ENCODE data around the gene RPS15.

The RPS15 gene

DNA sequence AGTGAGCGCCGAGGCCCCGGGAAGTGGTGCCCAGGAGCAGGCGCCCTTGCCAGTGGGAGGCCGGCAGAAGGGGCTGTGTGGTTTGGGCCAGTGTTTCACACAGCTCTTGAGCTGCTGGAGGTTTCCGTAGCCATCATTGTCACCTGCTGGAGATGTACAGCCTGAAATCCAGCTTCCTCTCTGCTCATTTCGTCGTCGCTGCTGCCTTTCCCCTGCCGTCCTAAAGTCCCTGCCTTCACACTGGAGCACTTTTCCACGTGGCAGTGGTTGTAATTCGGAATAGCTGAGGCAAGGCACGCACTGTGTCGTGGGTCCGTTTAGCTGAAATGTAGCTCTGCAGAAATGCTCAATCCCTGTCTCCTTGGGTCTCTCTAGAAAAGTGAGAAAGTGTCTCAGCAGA is 17.6 kb upstream of the RPS15 start:
- DNase-seq = no peak

DNA sequence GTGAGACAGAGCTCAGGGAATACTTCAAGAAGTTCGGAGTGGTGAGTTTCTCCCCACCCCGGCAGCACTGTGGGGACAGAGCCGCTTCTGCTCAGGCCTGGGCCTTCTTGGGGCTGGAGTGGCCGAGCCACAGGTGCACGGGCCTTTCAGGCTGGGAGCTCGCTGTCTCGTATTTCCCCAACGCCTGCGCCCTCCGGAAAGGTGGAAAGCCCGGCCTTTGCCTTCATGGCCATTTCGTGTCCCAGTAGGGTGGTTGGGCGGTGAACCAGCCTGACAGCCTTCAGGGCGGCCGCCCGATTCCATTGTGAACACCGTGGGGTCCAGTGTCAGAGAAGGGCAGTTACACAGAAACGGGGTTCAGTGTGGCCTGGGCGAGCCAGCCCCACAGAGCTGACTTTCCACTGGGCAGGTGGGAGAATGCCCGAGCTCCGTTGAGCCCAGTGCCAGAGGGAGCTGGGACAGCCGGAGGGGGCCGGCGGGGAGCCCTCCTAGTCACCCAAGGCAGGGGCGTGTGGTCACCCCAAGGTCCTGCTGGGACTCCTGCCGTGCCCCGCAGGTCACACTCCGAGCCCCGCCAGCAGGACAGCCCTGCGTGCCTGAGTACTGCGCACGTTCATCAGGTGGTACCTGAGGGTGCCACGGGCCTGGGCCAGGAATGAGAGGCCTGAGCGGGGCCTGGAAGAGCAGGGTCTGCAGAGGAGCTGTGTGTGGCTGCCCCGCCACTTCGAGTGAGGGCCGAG is 16.8 kb upstream of the RPS15 start:
- DNase-seq = no peak

DNA sequence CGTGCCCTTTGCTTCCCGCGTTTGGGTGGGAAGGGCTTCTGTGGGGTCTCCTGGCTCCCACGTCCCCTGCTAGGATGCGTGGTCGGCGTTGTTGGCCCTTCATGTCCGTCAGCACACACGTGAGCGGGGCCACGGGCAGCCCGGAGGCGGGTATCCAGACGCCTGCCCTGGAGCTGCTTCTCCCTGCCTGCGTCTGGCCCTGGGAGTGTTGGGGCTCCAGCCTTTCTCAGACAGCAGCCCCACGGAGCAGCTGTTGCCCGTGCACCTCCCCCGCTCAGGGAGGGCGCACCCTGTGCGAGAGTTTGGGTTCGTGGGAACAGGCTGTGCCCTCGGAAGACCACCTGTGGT is 16.3 kb upstream of the RPS15 start:
- no peak for DNase-seq

DNA sequence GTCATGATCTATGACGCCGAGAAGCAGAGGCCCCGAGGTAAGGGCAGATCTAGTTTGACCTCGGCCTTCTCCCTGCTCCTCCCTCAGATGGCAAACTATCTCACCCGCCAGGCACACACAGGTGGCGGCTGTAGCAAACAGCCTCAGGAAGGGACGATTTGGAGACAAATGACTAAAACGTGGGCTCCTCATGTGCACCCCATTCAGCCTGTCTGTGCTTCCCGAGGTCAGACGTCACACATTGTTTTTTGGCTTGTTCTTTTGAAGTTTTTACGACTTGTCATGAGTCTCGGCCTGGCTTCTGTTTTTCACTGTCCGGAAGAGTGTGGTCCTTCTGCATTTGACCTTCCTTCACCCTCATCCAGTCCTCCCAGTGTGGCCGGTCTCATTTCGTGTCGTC is 15.8 kb upstream of the RPS15 start:
- no peak for DNase-seq

DNA sequence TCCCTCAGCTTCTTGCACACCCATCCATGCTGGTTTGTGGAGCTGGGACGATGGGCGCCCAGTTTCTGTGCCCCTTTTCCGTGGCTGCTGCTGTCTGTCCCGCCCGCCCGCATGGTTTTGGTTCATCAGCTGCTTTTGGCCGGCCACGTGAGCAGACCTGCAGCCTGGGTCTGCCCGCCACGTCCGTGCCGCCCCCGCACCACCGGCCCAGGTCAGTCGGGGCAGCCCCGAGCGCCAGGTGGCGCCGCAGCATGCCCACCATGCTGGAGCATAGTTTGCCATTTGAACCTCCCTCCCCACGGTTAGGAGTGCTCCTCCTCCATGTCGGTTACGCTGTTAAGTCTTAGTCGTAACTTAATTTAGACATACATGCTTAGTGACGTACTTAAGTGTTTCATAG is 15.3 kb upstream of the RPS15 start:
- no peak for DNase-seq

DNA sequence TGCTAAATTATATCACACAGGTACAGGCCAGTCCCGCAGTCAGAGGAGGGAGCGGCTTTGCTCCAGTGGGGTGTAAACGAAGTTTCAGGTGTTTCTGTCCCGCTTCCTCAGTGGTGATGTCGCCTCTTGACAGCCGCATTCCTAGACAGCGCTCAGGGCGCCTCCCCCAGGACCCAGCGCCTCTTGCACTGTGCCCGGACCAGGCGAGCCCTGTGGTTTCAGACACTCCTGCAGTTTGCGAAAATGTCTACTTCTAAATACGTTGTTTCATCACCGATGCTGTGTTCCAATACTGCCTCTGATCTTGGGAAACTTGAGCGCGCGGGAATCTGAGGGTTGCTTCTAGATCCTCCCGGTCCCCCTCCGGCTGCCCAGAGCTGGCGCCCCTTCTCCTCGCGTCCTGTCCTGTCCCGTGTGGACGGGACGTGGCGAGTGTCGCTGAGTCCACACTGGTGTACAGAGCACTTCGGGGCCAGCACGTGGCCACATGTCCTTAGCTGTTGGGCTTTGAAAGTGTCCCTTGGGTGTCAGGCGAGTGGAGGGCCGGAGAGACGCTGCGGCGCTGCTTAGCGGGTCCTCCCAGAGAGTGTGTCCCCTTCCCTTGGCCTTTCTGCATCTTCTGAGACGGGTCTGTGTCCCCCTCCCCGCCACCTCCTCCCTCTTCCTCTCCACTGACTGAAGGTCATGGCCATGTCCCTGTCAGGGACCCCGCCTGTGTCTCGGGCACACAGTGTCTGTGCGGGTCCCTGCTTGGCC is 14.6 kb upstream of the RPS15 start:
- no peak for DNase-seq

DNA sequence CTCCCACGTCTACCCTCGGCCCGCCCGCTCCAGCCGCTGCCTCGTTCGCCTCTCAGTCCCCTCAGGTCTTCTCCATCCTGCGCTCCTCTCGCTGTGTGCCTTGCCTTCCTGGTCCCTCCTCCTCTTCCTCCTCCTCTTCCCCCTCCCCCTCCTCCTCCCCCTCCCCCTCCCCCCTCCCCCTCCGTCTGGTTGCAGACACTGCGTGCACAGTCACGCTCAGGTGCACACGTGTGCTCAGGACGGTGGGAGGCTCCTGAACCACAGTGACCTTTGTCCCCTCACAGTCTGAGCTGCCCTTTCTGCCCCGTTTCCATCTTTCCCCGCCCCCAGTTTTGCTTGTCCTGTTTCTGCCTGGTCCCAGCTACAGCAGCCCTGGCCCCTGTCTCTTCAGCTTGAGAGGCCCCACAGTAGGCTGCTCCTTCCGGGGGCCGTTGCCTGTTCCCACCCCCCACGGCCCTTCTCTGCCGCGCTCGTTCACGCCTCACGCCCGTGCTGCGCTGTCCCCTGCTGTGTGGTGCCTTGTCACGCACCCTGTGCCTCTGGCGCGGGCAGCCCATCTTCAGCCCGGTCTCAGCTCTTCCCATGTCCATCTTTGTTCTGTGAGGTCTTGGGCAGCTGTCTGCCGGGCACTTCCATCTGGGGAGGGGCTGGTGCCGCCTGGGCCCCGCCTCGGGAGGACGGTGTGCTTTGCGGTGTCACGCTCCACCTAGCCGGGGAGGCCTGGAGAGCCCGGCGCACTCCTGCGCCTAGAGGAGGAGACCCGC is 13.8 kb upstream of the RPS15 start:
- DNase-seq = no peak

DNA sequence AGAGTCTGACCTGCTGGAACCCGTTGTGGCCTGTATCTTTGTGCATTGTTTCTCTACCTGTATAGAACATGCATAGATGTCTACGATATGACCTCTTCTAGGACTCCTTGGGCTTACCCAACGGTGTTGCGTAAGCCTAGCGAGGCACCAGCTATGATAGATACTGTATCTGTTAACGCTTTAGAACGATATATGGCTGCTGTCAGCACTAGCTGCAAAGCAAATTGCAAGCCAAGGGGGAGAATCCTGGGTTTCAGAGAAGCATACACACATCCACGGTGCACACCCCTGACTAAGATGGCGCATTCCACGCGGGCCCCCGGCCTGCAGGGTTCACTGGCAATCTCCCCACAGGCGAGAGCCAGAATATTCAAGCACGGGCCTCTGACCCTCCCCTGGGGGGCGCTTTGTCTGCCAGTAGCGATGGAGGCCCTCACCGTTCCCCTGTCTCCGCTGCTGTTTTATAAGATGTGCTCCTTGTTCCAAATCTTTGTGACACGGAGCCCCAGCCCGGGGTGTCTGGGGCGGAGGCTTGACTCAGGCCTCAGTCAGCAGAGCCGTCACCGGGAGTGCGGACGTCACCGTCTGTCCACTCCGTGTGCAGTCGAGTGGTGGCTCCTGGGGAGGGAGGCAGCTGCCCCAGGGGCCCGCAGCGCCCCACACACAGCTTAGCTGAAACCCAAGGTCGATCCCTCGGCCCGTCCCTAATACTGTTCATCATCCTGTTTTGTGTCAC is 12.9 kb upstream of the RPS15 start:
- no peak for DNase-seq

DNA sequence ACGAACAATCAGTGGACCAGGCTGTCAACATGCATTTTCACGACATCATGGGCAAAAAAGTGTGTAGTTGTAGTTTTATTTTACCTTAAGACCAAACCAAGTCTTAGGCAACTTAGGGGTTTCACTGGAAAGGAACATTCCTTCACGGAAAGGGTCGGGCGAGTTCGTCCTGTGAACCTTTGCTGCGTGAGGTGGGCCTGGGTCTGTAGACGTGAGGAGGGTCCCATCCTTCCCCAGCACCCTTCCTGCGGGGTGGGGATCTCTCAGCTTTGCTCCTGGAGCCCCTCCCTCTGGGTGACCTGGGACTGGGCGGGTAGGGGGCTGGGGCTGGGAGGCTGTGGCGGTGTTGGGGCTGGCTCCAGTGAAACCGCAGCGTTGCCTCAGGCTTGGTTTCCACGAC is 12.3 kb upstream of the RPS15 start:
- no peak for DNase-seq

DNA sequence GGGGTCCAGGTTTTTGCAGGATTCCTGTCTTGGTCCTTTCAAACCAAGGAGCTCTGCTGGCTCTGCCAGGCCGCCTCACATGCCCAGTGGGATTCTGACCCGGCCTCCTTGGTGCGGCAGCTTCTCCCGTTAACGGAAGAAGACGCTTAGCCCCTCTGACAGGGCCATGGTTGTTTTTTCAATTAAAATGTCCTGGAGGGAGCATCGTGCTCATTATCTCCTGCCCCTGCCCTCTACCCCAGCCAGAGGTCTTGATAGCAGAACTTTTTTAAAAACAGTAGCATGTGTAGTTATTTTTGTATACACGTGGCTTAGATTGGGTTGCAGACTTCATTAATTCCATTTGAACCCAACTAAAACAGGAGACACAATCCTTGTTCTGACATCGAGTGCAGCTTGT is 11.5 kb upstream of the RPS15 start:
- no peak for DNase-seq

DNA sequence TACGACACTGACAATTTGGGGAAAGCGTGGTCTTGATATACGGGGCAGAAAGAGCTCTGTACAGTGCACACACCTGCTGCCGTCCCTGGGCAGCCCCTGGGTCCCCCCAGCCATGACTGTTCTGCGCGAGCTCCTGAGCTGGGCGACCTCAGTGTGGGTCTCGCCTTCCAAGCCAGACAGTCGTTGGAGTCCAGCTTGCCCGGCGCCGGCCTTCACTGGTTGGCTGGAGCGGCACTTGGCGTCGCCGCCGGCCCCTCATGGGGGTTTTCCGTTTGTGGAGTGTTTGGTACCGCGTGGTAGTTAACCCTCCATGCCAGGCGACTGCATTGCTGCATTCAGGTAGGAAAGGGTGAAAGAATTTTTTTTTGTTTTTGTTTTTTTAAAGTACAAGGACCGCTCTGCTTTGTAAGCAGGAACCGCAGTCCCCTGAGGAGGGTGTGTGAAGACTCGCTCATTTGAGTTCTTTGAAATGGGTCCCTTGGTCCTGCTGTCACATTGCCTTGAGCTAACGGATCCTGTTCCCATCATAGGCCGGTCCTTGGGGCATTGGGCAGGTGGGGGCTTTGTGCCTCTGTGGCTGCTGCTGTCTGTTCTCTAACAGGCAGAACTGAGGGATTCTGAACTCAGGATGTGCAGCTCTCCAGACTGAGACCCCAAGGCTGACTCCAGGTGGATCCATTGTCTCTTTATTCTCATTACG is 10.8 kb upstream of the RPS15 start:
- no peak for DNase-seq

DNA sequence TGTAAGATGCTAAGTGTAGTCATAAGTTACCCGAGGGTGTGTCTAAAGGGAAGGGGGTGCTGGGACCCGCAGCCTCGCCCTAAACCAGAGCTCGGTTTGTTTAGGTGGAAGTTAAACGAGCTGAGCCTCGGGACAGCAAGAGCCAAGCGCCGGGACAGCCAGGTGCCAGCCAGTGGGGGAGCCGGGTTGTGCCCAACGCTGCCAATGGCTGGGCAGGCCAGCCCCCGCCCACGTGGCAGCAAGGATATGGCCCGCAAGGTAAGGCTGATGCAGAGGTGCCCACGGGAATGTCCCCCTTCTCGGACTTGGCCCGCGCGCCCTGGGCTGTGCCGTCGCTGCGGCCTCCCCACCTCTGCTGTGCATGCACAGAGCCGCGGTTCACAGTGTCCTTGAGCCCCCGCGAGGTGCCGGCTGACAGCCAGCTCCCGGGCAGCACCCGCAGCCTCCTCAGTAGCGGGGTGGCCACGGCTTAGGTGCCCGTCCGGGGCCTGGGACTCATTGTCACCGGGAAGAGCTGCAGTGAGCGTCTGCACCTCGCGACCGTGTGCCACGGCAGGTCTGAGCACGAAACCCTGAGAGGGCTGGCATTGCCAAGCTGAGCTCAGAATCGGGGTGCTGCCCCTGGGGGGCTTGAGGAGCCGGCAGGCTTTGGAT is 9.3 kb upstream of the RPS15 start:
- no peak for DNase-seq

DNA sequence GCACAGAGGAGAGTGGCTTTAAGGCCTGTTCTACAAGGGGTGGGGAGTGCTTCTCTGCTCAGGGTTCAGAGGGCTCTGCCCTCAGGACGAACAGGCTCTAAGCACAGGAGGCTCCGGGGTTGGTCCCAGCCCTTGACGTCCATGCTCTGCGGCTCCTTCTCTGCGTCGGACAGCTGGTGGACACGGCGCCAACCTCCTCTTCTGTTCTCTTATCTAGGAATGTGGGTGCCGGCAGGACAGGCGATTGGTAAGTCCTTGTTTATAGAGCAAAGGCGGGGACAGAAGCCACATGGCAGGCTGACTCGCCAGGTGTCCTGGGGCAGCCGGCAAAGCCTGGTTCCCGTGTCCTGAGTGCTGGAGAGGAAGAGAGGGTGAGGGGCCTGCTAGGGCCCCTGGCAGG is 8.4 kb upstream of the RPS15 start:
- DNase-seq = no peak

DNA sequence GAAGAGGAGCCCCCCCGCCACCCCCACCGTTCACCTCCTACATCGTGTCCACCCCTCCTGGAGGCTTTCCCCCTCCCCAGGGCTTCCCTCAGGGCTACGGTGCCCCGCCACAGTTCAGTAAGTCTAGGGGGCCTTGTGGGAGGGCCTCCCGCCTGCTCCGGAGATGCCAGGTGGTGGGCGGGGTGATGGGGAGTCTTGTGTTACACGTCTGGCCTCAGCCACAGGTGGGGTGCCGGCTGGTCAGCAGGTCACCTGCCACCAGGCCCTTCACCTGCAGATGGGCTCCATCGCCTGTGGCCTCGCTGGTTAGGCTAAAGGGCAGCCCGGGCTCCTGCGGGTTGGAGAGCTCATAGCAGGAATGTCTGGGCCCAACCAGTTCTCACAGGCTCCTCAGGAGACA is 8.0 kb upstream of the RPS15 start:
- no peak for DNase-seq

DNA sequence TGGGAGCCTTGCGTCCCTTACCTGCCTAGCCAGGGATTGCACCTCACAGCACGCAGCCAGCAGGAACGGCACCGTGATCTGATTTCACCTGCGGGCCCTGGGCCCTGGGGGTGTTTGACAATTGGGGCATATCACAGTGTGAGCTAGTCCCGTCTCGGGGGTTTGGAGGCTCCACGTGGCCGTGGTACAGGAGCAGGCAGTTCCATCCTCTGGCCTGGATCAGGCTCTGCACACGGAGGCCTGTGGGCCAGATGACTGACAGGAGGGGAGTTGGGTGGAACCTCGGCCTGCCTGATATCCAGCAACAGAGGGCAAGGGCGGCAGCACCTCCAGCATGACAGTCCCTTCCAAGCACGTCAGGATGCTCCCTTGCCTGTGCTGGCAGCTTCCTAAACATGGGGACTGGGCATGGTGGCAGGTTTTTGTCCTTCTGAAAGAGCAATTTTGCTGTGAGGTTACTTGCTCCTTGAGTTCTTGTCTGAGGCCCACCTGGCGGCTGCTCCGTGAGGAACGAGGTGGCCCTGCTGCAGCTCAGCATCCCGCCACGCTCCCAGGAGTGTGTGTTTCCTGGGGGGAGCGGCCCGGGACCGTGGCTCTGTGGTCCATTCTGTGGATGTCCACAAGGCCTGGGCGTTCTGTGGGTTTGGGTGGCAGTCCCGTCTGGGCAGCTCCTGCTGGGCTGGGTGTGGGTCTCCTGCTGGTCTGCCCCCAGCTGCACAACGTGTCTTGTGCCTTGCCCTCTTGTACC is 6.3 kb upstream of the RPS15 start:
- no peak for DNase-seq

DNA sequence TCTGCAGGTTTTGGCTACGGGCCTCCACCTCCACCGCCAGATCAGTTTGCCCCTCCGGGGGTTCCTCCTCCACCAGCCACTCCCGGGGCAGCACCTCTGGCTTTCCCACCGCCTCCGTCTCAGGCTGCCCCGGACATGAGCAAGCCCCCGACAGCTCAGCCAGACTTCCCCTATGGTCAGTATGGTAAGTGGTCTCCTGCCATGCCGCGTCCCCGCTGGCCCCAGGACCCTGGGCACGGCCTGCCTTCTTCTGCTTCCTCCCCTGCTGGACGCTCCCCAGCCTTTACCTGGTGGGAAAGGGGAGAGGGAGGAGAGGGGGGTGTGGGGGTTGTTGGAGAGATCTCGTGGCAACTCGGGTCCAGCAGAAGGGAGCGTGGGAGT is 5.7 kb upstream of the RPS15 start:
- no peak for DNase-seq

DNA sequence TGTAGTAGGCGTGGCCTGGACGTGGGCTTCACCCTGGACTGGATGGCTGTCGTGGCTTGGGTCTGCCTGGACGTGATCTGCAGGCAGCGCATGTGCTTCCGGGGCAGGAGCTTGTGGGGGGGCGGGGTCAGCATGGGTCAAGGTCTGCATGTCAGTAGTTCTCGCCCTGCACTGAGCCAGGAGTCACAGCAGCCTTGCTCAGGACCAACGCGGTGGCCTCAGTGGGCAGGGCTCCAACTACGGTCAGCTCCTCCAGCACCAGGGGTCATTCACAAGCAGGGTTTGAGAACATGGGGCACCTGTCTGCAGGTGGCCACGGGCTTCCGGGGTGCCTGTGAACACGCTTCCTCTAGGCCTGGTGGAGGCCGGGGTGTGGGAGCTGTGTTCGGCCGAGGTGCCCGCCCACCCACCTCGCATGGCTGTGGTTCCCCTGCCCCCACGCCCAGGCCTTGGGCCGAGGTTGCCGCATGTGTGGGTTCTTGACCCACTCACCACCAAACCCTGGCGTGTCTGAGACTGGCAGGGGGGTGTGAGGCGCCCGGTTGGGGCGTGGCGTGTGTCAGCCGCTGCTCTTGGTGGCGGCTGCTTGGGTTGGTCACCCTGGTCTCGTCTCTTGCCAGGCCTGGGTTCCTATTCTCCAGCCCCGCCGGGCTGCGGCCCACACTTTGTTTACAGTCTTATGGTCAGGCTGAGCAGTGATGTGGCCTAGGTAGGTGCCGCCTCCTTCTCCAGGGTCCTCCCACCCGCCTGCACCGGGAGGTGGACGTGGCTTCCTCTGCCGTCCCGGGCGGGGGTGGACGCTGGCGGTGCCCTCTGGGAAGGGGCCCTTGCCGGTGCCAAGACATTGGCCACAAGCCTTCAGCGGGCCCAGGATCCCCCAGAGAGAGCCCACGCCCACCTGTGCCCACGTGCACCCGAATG is 4.8 kb upstream of the RPS15 start:
- no peak for DNase-seq

DNA sequence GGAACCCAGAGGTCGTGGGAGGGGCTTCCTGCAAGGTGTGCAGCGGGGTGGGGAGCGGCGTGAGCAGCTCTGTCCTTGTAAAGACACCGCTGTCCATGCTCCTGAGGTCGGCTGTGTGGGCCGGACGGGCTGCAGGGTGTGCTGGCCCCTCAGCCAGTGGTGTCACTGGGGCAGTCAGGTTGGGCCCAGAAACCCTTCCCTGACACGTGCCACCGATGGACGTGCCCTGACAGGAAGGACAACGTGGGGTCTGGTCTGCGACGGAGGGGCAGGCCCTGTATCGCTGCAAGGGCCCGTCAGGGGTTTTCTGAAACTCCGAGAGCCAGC is 4.2 kb upstream of the RPS15 start:
- no peak for DNase-seq

DNA sequence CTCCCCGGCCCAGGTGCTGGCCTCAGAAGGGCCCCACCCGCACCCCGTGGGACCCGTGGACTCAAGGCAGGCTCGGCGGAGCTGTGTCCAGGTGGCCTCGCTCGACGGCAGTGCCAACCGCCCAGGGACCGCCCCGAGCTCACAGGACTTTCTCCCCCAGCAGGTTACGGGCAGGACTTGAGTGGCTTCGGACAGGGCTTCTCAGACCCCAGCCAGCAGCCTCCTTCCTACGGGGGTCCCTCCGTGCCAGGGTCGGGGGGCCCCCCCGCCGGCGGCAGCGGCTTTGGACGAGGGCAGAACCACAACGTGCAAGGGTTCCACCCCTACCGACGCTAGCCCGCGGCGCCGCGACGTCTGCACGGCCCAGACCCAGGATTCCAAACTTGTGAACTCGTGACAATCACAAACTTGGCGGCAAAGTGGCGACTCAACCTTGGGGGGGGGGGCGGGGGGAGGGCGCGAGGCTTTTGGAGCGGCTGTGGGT is 3.6 kb upstream of the RPS15 start:
- DNase-seq = no peak

DNA sequence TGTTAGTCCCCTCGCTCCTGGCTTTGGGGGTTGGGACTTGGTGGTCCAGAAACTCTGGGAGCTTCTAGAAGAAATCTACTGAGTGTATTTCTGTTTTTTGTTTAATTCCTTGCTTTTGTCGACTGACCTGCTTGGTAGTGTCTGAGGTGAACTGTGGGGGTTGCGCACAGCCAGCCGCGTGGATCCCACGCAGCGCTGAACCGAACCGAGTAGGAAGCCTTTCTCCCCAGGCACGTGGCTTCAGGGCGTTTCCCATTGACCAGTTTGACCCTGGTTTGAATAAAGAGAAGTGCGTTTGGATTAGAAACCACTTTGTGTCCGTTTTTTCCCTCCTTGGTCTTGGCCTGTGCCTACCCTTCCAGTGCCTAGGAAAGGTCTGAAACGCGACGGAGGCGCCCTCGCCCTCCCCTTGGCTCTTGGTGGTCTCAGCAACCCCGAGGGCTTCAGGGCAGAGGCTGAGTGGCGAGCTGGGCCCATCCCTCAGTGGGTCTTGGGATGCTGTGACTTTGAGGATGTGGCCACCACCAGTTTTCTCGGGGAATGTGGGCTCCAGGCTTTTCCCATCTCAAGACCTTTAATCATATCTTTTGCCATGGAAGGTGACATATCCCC is 2.7 kb upstream of the RPS15 start:
- DNase-seq = no peak
